ENCODE data around the gene KIAA0825.

KIAA0825 gene

GRCh38 chr5:94212476-94212875 is 405.9 kb downstream of the KIAA0825 start:
- no peak overlapping the region for H2AFZ ChIP-seq (ENCODE audit: low read length)
- no peaks in the 10 kb centered on the region for H3F3A ChIP-seq (ENCODE audit: insufficient read depth, low read length)
- H3K27me3 ChIP-seq (ENCODE audit: insufficient read depth, low read length): no peaks in the 10 kb centered on the region
- no peaks in the 10 kb centered on the region for H3K36me3 ChIP-seq (ENCODE audit: insufficient read depth, low read length)
- no peaks in the 10 kb centered on the region for H3K4me1 ChIP-seq (ENCODE audit: insufficient read depth, low read length, severe bottlenecking)
- no peaks in the 10 kb centered on the region for H4K20me1 ChIP-seq (ENCODE audit: insufficient read depth, low read length)
- H3K9me3 ChIP-seq (ENCODE audit: low read length): no peaks in the 10 kb centered on the region
- no peak overlapping the region for H3K4me2 ChIP-seq (ENCODE audit: low read length)
- H3K27ac ChIP-seq (ENCODE audit: low read depth, low read length, poor library complexity, severe bottlenecking): no peak overlapping the region
- no peak overlapping the region for H3K9ac ChIP-seq (ENCODE audit: low read length)
- no peaks in the 10 kb centered on the region for H3K9me2 ChIP-seq (ENCODE audit: low read depth, low read length)
- TF ChIP-seq EZH2 (IDR thresholded peaks at IDR 0.05; ENCODE audit: borderline replicate concordance, low read length): no peak
- TF ChIP-seq CTCF (IDR thresholded peaks at IDR 0.05; ENCODE audit: low read length): no peak
- no peaks in the 10 kb centered on the region for H3K79me2 ChIP-seq (ENCODE audit: insufficient read depth, low read length)
- no peak overlapping the region for H3K4me3 ChIP-seq (ENCODE audit: low read depth, low read length, poor library complexity, severe bottlenecking)

- Histone ChIP-seq H4K20me1 (ENCODE audit: insufficient read depth, low read length) (no peaks in the 10 kb centered on the region), H3K4me3 (ENCODE audit: low read depth, low read length, poor library complexity, severe bottlenecking) (no peak overlapping the region), H3K79me2 (ENCODE audit: insufficient read depth, low read length) (no peaks in the 10 kb centered on the region), H3K9me2 (ENCODE audit: low read depth, low read length) (no peaks in the 10 kb centered on the region), H3K9ac (ENCODE audit: low read length) (no peak overlapping the region), H3K9me3 (ENCODE audit: low read length) (no peaks in the 10 kb centered on the region), H3K36me3 (ENCODE audit: insufficient read depth, low read length) (no peaks in the 10 kb centered on the region), H3F3A (ENCODE audit: insufficient read depth, low read length) (no peaks in the 10 kb centered on the region), H3K4me1 (ENCODE audit: insufficient read depth, low read length, severe bottlenecking) (no peaks in the 10 kb centered on the region), H3K4me2 (ENCODE audit: low read length) (no peak overlapping the region), H3K27ac (ENCODE audit: low read depth, low read length, poor library complexity, severe bottlenecking) (no peak overlapping the region), H2AFZ (ENCODE audit: low read length) (no peak overlapping the region), H3K27me3 (ENCODE audit: insufficient read depth, low read length) (no peaks in the 10 kb centered on the region)
- TF ChIP-seq CTCF (IDR thresholded peaks at IDR 0.05; ENCODE audit: low read length) (no peak), EZH2 (IDR thresholded peaks at IDR 0.05; ENCODE audit: borderline replicate concordance, low read length) (no peak)
These were observed 408.5 kb downstream of the KIAA0825 start for GRCh38 chr5:94209774-94210355.

GRCh38 chr5:94209272-94209671 is 409.1 kb downstream of the KIAA0825 start:
- Histone ChIP-seq H3F3A (ENCODE audit: insufficient read depth, low read length) (no peaks in the 10 kb centered on the region), H3K27me3 (ENCODE audit: insufficient read depth, low read length) (no peaks in the 10 kb centered on the region), H3K4me3 (ENCODE audit: low read depth, low read length, poor library complexity, severe bottlenecking) (no peak overlapping the region), H3K4me1 (ENCODE audit: insufficient read depth, low read length, severe bottlenecking) (no peaks in the 10 kb centered on the region), H3K9ac (ENCODE audit: low read length) (no peak overlapping the region), H4K20me1 (ENCODE audit: insufficient read depth, low read length) (no peaks in the 10 kb centered on the region), H3K9me2 (ENCODE audit: low read depth, low read length) (no peaks in the 10 kb centered on the region), H3K27ac (ENCODE audit: low read depth, low read length, poor library complexity, severe bottlenecking) (no peak overlapping the region), H3K79me2 (ENCODE audit: insufficient read depth, low read length) (no peaks in the 10 kb centered on the region), H2AFZ (ENCODE audit: low read length) (no peak overlapping the region), H3K9me3 (ENCODE audit: low read length) (no peaks in the 10 kb centered on the region), H3K4me2 (ENCODE audit: low read length) (no peak overlapping the region), H3K36me3 (ENCODE audit: insufficient read depth, low read length) (no peaks in the 10 kb centered on the region)
- TF ChIP-seq EZH2 (IDR thresholded peaks at IDR 0.05; ENCODE audit: borderline replicate concordance, low read length): no peak
- TF ChIP-seq CTCF (IDR thresholded peaks at IDR 0.05; ENCODE audit: low read length): no peak
